Hippocampal formation (tissue), 2 donors: ENCODE measurements around the gene DOP1B.
"Not testable (repeated sequence)": the region's sequence is repeated elsewhere in the genome, so short reads cannot be mapped to it uniquely, and the experiment has no call there.

ENCODE experiments used
- DNase-seq, 2 donors: peaks; one replicate each; lab custom pipeline; 2025; lab: John Stamatoyannopoulos, UW

Gene DOP1B

GRCh38 chr21:36156815-36157670, at the start of gene DOP1B:
Gene DOP1B, plus strand, starts transcription at chr21:36156824. Its CDS starts 7,910 bp downstream, at chr21:36164734.
- DNase-seq, result no peak

- DNase-seq, result no peak
Measured at GRCh38 chr21:36109868-36110267, 46.8 kb upstream of the DOP1B start.

- no peak for DNase-seq
Measured at GRCh38 chr21:36111238-36111637, 45.4 kb upstream of the DOP1B start.

GRCh38 chr21:36113647-36114428, 42.8 kb upstream of the DOP1B start:
- DNase-seq, result no peak

GRCh38 chr21:36115138-36115730, 41.4 kb upstream of the DOP1B start:
- DNase-seq, result no peak

GRCh38 chr21:36117286-36117741, 39.3 kb upstream of the DOP1B start:
- no peak for DNase-seq

- no peak for DNase-seq
Measured at GRCh38 chr21:36120304-36120888, 36.2 kb upstream of the DOP1B start.

- no peak for DNase-seq
Measured at GRCh38 chr21:36122977-36123376, 33.6 kb upstream of the DOP1B start.

- DNase-seq, result no peak
Measured at GRCh38 chr21:36124395-36124794, 32.2 kb upstream of the DOP1B start.

GRCh38 chr21:36125512-36126207, 31.0 kb upstream of the DOP1B start:
- DNase-seq, result peak in 1 of 2 donors; percentile 36

GRCh38 chr21:36126208-36126565, 30.4 kb upstream of the DOP1B start:
- no peak for DNase-seq

GRCh38 chr21:36126621-36127110, 30.0 kb upstream of the DOP1B start:
- DNase-seq, result no peak

GRCh38 chr21:36127250-36127904, 29.2 kb upstream of the DOP1B start:
- no peak for DNase-seq

GRCh38 chr21:36127977-36128376, 28.6 kb upstream of the DOP1B start:
- no peak for DNase-seq

GRCh38 chr21:36129219-36129618, 27.4 kb upstream of the DOP1B start:
- DNase-seq, result no peak

- not testable (repeated sequence) for DNase-seq
Measured at GRCh38 chr21:36130414-36130762, 26.2 kb upstream of the DOP1B start.

GRCh38 chr21:36130839-36131238, 25.8 kb upstream of the DOP1B start:
- DNase-seq, result not testable (repeated sequence)

GRCh38 chr21:36132696-36133095, 23.9 kb upstream of the DOP1B start:
- no peak for DNase-seq

GRCh38 chr21:36134803-36135390, 21.7 kb upstream of the DOP1B start, which contains the start of gene CBR3:
Gene CBR3, plus strand, starts transcription at chr21:36135079. Its CDS starts 114 bp downstream, at chr21:36135193.
- no peak for DNase-seq

GRCh38 chr21:36135391-36136102, 21.1 kb upstream of the DOP1B start:
- peak; percentile 39 to 50 for DNase-seq
